ENCODE data around the gene SEPTIN5. TPM values are rescaled to one million over a fixed set of nuclear protein-coding genes. Genes with fewer than 3 reads are reported as not detected.

The SEPTIN5 gene
- total RNA-seq, 1 experiment from 2014 or later, result not detected

DNA sequence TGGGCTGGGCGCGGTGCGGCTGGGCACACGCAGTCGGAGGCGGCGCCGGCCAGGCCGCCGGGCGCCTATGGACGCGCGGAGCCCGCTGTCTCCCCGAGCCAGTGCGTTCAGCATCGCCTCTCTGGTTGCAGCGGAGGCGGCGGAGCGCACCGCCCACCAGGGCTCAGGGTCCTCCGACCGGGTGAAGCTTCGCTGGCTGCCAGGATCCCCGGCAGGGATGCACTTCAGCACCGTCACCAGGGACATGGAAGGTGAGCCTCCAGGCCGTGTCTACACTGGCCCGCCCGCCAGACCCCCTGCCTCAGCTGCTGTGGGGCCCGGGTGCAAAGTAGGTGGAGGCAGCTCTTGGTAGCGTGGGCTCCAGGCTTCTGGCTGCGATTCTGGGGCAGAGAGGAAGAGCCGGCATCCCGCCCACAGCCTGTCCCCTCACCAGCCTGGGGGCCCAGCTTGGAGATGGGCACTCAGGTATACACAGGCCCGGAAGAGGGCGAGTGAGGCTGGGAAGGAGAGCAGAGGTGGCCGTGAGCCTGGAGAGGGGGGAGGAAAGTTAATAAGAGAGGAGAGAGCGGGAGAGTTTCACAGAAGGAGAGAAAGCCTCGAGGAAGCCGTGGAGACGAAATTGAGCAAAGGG, 45.2 kb downstream of the SEPTIN5 start:
- Histone ChIP-seq H3K9ac (ENCODE audit: low read length) (no peak overlapping the region), H3K9me2 (replicated peaks; ENCODE audit: insufficient read depth, low read length) (no peaks in the 10 kb centered on the region), H2AFZ (ENCODE audit: low read length) (no peak overlapping the region), H3K27ac (ENCODE audit: low read length) (no peak overlapping the region), H3K36me3 (ENCODE audit: insufficient read depth, low read length) (no peaks in the 10 kb centered on the region), H3K4me1 (ENCODE audit: low read length) (peaks cover 13% of the 10 kb centered on the region), H3K27me3 (ENCODE audit: low read length) (no peaks in the 10 kb centered on the region), H3K9me3 (ENCODE audit: low read length) (no peaks in the 10 kb centered on the region), H3K4me2 (ENCODE audit: low read depth, low read length, poor library complexity, severe bottlenecking) (no peak overlapping the region), H3K4me3 (ENCODE audit: low read length) (no peak overlapping the region), H3K79me2 (ENCODE audit: low read length) (no peaks in the 10 kb centered on the region), H4K20me1 (ENCODE audit: insufficient read depth, low read depth, low read length) (no peaks in the 10 kb centered on the region; the same call in 1 of the 2 replicates)
- DNase-seq, result no peak

- Histone ChIP-seq H3K4me1 (ENCODE audit: low read length) (peaks cover 13% of the 10 kb centered on the region), H2AFZ (ENCODE audit: low read length) (no peak within 1 kb of the TSS), H3K9me3 (ENCODE audit: low read length) (no peaks in the 10 kb centered on the region), H3K9ac (ENCODE audit: low read length) (no peak within 1 kb of the TSS), H3K9me2 (replicated peaks; ENCODE audit: insufficient read depth, low read length) (no peaks in the 10 kb centered on the region), H3K27me3 (ENCODE audit: low read length) (no peaks in the 10 kb centered on the region), H3K27ac (ENCODE audit: low read length) (no peak within 1 kb of the TSS), H4K20me1 (ENCODE audit: insufficient read depth, low read depth, low read length) (no peaks in the 10 kb centered on the region; the same call in 1 of the 2 replicates), H3K79me2 (ENCODE audit: low read length) (no peaks in the 10 kb centered on the region), H3K4me3 (ENCODE audit: low read length) (no peak within 1 kb of the TSS), H3K36me3 (ENCODE audit: insufficient read depth, low read length) (no peaks in the 10 kb centered on the region), H3K4me2 (ENCODE audit: low read depth, low read length, poor library complexity, severe bottlenecking) (no peak within 1 kb of the TSS)
- no peak for DNase-seq
Observed at GRCh38 chr22:19760058-19760950, 46.0 kb downstream of the SEPTIN5 start, which contains the start of gene TBX1. TSS of gene TBX1 (plus strand) at chr22:19760778. CDS start at chr22:19760844, 66 bp downstream.

- H3K79me2 ChIP-seq (ENCODE audit: low read length), result no peaks in the 10 kb centered on the region
- DNase-seq, result no peak
- no peaks in the 10 kb centered on the region for H3K36me3 ChIP-seq (ENCODE audit: insufficient read depth, low read length)
- peaks cover 13% of the 10 kb centered on the region for H3K4me1 ChIP-seq (ENCODE audit: low read length)
- H3K4me3 ChIP-seq (ENCODE audit: low read length), result no peak overlapping the region
- H3K9me2 ChIP-seq (replicated peaks; ENCODE audit: insufficient read depth, low read length), result no peaks in the 10 kb centered on the region
- H3K27ac ChIP-seq (ENCODE audit: low read length), result no peak overlapping the region
- H3K4me2 ChIP-seq (ENCODE audit: low read depth, low read length, poor library complexity, severe bottlenecking), result no peak overlapping the region
- H4K20me1 ChIP-seq (ENCODE audit: insufficient read depth, low read depth, low read length), result no peaks in the 10 kb centered on the region; the same call in 1 of the 2 replicates
- no peak overlapping the region for H3K9ac ChIP-seq (ENCODE audit: low read length)
- H3K9me3 ChIP-seq (ENCODE audit: low read length), result no peaks in the 10 kb centered on the region
- H2AFZ ChIP-seq (ENCODE audit: low read length), result no peak overlapping the region
- H3K27me3 ChIP-seq (ENCODE audit: low read length), result no peaks in the 10 kb centered on the region
Observed at GRCh38 chr22:19760951-19761724, 46.8 kb downstream of the SEPTIN5 start.

- no peak overlapping the region for H3K4me3 ChIP-seq (ENCODE audit: low read length)
- H3K27me3 ChIP-seq (ENCODE audit: low read length), result no peaks in the 10 kb centered on the region
- H4K20me1 ChIP-seq (ENCODE audit: insufficient read depth, low read depth, low read length), result no peaks in the 10 kb centered on the region; the same call in 1 of the 2 replicates
- no peak overlapping the region for H3K4me2 ChIP-seq (ENCODE audit: low read depth, low read length, poor library complexity, severe bottlenecking)
- no peak overlapping the region for H2AFZ ChIP-seq (ENCODE audit: low read length)
- H3K4me1 ChIP-seq (ENCODE audit: low read length), result peaks cover 11% of the 10 kb centered on the region
- no peak for DNase-seq
- no peaks in the 10 kb centered on the region for H3K9me2 ChIP-seq (replicated peaks; ENCODE audit: insufficient read depth, low read length)
- H3K9me3 ChIP-seq (ENCODE audit: low read length), result no peaks in the 10 kb centered on the region
- no peaks in the 10 kb centered on the region for H3K79me2 ChIP-seq (ENCODE audit: low read length)
- no peak overlapping the region for H3K9ac ChIP-seq (ENCODE audit: low read length)
- no peaks in the 10 kb centered on the region for H3K36me3 ChIP-seq (ENCODE audit: insufficient read depth, low read length)
- H3K27ac ChIP-seq (ENCODE audit: low read length), result no peak overlapping the region
Observed at GRCh38 chr22:19761725-19762567, 47.6 kb downstream of the SEPTIN5 start.

DNA sequence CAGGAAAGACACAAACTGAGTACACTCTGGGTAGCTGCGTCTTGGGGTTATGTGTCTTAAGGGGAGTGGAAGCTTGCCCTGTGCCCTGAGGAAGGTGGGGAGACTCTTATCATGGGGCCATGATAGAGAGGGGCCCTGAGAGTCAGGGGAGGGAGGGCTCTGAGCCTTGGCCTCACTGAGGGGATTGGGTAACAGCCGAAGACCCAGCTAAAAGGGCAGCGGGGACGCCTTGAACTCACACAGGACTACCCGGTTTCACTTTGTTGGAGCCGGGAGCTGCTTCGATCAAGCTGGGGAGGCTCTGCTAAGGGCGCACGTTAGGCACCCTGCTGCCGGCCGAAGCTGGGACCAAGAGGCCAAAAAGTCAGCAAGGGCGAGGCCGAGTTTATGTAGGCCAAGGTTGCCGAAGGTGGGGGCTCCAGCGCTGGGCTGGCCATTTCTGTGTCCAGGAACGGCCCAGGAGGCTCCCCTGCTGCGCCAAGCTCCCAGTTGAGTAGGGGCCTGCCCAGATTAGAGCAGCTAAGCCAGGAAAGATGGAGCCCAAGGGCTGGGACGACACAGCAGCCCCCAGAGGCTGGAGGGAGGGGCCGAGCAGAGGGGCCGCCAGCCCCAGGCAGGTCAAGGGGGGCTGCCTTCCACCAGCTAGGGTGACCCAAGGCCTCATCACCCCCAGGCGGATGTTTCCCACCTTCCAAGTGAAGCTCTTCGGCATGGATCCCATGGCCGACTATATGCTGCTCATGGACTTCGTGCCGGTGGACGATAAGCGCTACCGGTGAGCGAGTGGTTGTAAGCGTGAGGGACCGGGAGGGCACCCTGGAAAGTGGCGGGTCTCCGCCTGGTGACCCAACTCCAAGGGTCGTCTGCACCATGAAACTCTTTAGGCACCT, 48.5 kb downstream of the SEPTIN5 start:
- no peak overlapping the region for H3K9ac ChIP-seq (ENCODE audit: low read length)
- H3K4me2 ChIP-seq (ENCODE audit: low read depth, low read length, poor library complexity, severe bottlenecking), result no peak overlapping the region
- no peak for DNase-seq
- no peaks in the 10 kb centered on the region; the same call in 1 of the 2 replicates for H4K20me1 ChIP-seq (ENCODE audit: insufficient read depth, low read depth, low read length)
- no peaks in the 10 kb centered on the region for H3K9me2 ChIP-seq (replicated peaks; ENCODE audit: insufficient read depth, low read length)
- no peak overlapping the region for H3K27ac ChIP-seq (ENCODE audit: low read length)
- no peaks in the 10 kb centered on the region for H3K9me3 ChIP-seq (ENCODE audit: low read length)
- H3K4me1 ChIP-seq (ENCODE audit: low read length), result peaks cover 4% of the 10 kb centered on the region
- H3K36me3 ChIP-seq (ENCODE audit: insufficient read depth, low read length), result no peaks in the 10 kb centered on the region
- H2AFZ ChIP-seq (ENCODE audit: low read length), result no peak overlapping the region
- H3K4me3 ChIP-seq (ENCODE audit: low read length), result no peak overlapping the region
- H3K79me2 ChIP-seq (ENCODE audit: low read length), result no peaks in the 10 kb centered on the region
- H3K27me3 ChIP-seq (ENCODE audit: low read length), result no peaks in the 10 kb centered on the region

DNA sequence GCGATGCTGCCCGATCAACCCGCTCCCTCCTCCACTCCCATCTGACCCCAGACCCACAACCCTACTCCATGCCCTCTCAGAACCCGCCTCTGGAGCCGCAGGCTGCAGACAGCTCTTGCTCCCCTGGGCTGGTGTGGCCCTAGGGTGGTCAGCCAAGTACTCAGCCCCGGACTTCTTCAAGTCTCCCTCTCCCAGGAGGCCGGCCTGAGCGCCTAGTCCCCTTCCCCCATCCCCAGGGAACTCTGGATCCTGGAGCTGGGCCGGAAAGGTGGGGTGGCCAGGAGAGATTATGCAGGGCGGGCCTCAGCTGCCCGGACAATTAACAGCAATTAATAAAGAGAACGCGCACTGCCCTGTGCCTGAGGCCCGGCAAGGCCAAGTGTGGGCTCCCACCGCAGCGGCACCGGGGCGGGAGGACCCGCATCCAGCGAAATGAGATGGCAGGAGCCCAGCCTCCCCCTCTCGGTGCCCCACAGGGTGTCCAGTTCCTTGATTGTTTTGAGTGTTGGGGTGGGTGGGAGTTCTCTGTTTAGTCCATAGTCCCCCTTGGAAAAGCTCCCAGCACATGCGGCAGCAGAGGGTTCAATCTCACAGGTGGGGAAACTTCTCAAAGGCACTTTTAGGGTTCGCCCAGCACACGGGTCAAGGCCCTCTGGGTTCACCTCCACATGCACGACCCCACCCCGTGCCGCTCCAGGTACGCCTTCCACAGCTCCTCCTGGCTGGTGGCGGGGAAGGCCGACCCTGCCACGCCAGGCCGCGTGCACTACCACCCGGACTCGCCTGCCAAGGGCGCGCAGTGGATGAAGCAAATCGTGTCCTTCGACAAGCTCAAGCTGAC, 49.4 kb downstream of the SEPTIN5 start:
- no peaks in the 10 kb centered on the region for H3K9me2 ChIP-seq (replicated peaks; ENCODE audit: insufficient read depth, low read length)
- H4K20me1 ChIP-seq (ENCODE audit: insufficient read depth, low read depth, low read length), result no peaks in the 10 kb centered on the region
- no peak overlapping the region for H3K4me2 ChIP-seq (ENCODE audit: low read depth, low read length, poor library complexity, severe bottlenecking)

More for the DNA sequence above, 49.4 kb downstream of the SEPTIN5 start:
- Histone ChIP-seq H3K9ac (ENCODE audit: low read length) (no peak overlapping the region), H3K9me3 (ENCODE audit: low read length) (no peaks in the 10 kb centered on the region), H3K36me3 (ENCODE audit: insufficient read depth, low read length) (no peaks in the 10 kb centered on the region), H3K79me2 (ENCODE audit: low read length) (no peaks in the 10 kb centered on the region), H3K27me3 (ENCODE audit: low read length) (no peaks in the 10 kb centered on the region), H3K4me3 (ENCODE audit: low read length) (no peak overlapping the region), H3K27ac (ENCODE audit: low read length) (no peak overlapping the region), H3K4me1 (ENCODE audit: low read length) (peaks cover 4% of the 10 kb centered on the region), H2AFZ (ENCODE audit: low read length) (no peak overlapping the region)
- DNase-seq, result no peak

Measured in Karpas-422 (cell line).